NCI-H345 treated with DMSO at 0.1 percent for 48 hours (cell line): Measurements from ENCODE around the gene NEURL1.
"Not testable (repeated sequence)": the region's sequence is repeated elsewhere in the genome, so short reads cannot be mapped to it uniquely, and the experiment has no call there.

Experiments used
- DNase-seq: peaks from one replicate; lab custom pipeline; 2025; ENCODE audit not compliant: unreplicated experiment; lab: John Stamatoyannopoulos, UW

NEURL1 gene

DNA sequence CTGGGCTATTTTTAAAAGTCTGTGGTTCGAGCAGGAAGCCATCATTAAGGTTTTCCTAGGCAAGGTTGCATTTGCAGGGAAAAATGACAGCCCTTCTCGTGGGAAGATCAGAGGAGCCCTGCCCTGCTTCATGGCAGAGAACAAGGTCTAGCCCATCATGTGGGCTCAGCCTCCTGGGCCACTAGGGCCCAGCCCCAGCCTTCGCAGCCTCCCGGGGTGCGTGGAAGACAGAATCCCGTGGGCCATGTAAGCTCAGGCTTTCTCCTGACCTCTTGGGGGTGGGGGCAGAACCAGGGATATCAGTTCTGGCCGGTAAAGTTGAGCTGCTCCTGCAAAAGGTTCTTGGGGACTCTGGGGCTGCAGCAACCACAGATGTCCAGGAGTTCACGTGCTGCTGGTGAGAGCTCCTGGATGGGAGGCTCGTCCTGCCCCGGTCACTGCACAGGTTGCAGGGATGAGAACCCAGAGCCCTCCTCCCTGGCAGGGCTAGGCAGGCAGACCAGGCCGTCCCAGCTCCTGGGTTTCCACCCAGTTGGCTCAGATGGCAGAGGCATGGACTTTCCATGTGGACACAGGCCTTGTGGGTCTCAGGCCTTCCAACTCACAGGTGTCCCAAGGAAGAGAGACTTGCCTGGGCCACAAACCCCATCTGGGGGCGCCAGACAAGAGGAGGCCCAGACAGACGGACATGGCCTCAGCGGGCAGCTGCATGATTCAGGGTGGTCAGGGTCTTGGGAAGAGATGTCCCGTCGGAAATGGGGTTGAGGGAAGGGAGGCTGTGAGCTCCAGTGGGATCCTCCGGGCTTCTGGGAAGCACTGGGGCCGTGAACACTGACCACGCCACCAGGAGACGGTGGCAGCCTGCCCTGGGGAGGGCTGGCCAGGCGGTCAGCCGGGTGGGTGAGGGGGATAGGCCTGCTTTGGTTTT is 126.2 kb downstream of the NEURL1 start:
- DNase-seq, result no peak

DNA sequence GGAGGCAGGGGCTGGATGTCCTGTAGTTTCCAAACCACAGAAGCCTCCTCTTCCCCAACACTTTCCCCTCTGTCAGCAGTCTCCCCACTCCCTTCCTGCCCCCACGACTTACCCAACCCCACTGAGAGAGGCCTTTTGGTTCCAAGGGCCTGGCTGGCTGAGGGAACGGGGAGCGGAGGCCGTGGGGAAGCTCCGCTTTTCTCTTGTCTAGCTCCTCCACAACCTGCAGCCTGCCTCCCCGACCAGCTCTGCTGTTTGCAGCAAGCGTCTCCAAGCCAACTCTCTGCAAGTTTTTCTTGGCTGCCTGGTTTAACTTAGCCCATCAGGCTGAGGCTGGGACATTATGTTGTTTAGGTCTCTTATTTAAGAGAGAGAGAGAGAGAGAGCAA is 126.8 kb downstream of the NEURL1 start:
- no peak for DNase-seq

GRCh38 chr10:103620891-103621782 is 127.6 kb downstream of the NEURL1 start:
- DNase-seq, result no peak

DNA sequence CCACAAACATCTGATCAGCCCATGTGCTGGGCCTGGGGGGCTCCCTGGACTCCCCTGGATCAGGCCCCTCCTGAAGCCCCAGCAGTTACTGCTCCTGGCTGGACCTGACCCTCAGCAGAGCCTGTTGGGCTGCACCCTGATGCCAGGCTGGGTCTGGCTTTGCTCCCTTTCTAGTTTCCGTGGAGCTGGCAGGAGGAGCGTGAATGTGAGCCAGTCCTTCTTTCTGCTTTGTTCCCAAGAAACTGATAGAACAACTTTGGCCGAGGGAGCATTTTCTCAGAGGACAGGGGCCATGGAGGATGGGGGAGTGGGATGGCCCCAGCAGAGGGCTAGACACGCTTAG is 128.2 kb downstream of the NEURL1 start:
- DNase-seq, result no peak

- no peak for DNase-seq
Measured at GRCh38 chr10:103622286-103622685, 128.8 kb downstream of the NEURL1 start.

DNA sequence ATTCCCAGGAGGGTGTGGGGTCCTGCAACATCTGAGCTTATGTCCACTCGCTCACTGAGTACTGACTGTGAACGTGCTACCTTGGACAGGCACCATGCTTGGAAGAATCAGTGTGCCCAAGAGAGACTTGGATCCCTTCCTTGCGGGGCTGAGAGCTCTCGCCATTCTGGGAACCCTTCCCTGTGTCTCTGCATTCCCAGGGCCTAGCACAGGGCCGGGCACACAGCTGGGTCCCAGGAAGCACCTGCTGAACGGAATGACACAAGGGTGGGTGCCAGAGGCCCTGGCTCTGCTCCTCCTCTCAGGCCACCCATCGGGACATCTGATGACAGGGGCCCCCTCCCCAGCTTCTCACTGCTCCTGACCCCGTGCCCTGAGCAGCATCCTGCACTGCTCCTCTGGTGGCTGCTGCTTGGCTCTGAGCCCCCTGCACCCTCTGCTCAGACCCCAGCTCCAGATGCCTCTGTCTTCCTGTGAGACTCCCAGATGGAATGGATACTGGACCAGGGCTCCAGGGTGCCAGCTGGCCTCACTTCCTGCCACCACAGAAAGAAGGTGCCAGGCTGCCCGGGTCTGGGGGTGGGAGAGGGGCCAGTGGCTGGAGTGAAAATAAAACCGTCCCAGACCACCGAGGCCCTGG is 129.6 kb downstream of the NEURL1 start:
- no peak for DNase-seq

GRCh38 chr10:103626178-103626577 is 132.7 kb downstream of the NEURL1 start:
- no peak for DNase-seq

- no peak for DNase-seq
Measured at GRCh38 chr10:103627111-103627892, 133.8 kb downstream of the NEURL1 start.

GRCh38 chr10:103627893-103628292 is 134.4 kb downstream of the NEURL1 start:
- no peak for DNase-seq

GRCh38 chr10:103629581-103629980 is 136.1 kb downstream of the NEURL1 start:
- no peak for DNase-seq

DNA sequence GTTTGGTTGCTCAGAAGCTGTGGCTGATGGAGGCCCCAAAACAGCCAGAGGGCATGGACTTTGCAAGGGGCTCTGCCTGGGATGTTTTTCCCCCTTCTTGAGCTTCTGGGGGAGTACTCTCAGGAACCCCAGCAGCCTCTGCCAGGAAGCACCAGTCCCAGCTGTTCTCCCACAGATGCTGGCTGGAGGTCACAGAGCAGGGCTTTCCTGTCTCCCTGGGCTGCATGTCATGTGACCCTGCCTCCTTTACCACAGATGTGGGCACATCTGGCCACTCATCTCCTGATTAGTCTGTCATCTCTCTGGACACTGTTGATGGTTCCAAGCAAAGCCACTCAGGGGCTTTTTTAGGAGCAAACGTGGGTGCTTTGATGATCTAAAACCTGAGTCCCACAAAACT is 136.7 kb downstream of the NEURL1 start:
- no peak for DNase-seq

DNA sequence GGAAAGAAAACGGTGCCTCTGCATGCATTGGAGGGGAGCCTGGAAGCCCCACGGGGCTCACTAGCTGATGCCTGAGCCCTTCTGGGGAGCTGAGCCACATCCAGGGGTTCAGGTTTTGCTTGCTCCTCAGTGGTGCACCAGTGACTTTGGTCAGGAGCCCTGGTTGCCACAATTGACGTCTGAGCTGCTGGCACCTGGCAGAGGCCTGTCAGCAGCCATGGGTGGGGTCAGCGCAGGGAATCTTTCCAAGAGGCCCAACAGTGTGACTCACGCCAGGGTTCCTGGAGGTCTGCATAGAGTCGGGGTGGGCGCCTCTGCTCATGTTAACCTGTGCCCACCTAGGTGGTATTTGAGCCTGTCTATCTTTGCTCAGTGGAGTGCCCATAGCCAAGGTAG is 138.7 kb downstream of the NEURL1 start:
- DNase-seq, result no peak

- not testable (repeated sequence) for DNase-seq
Measured at GRCh38 chr10:103632871-103633270, 139.4 kb downstream of the NEURL1 start.

DNA sequence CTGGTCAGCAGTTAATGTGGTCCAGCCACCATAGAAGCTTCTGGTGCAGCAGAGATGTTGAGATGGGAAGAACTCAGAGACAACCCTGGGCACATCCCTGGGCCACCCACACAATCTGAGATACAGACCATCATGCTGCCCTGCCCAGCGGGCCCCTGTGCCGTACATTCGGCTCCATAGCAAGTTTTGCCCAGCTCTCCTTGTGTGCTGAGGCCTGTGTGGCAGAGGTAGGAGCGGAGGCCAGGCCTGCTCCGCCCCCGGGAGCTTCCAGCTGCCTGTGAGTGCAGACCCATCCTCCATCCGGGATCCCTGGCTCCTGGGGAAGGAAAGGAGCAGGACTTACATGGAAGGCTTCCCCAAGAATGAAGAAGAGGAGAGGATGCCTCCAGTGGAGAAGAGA is 140.3 kb downstream of the NEURL1 start:
- no peak for DNase-seq

GRCh38 chr10:103635580-103635979 is 142.1 kb downstream of the NEURL1 start:
- DNase-seq, result no peak

DNA sequence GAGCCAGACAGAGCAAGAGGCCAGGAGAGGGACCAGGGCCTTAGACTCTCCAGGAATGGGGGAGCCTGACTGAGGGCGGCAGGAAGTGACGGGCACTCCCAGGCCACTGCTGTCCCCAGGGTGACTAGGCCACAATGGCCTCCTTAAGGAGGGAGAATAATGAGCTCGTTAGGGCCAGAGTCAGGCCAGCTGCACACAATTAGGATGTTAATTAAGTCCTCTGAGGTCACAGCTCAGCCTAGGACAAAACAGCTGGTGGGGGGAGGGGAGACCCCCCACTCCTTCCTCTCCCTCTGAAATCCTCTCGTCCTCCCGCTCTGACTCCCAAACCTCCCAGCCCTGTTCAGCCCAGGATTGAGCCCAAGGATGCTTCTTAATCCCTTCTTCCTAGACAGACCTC is 143.0 kb downstream of the NEURL1 start:
- DNase-seq, result no peak

GRCh38 chr10:103637011-103637410 is 143.5 kb downstream of the NEURL1 start:
- DNase-seq, result no peak

GRCh38 chr10:103637927-103638557 is 144.5 kb downstream of the NEURL1 start:
- no peak for DNase-seq

DNA sequence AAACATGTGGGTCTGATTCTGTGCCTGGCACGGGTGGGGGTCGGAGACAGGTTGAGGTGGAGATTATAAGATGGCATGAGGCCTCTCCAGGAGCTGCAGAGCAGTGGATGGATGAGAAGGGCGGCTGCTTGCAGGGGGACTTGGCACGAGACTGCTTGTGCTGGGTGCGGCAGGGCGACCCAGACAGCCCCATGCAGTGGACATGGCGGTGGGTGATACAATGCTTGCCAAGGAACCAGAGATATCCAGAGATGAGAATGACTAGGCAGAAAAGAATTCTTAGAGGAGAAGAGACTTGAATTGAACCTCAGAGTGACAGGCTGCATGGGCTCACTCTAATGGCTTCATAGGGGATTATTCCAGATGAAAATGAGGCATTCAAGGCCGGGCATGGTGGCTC is 145.4 kb downstream of the NEURL1 start:
- no peak for DNase-seq

DNA sequence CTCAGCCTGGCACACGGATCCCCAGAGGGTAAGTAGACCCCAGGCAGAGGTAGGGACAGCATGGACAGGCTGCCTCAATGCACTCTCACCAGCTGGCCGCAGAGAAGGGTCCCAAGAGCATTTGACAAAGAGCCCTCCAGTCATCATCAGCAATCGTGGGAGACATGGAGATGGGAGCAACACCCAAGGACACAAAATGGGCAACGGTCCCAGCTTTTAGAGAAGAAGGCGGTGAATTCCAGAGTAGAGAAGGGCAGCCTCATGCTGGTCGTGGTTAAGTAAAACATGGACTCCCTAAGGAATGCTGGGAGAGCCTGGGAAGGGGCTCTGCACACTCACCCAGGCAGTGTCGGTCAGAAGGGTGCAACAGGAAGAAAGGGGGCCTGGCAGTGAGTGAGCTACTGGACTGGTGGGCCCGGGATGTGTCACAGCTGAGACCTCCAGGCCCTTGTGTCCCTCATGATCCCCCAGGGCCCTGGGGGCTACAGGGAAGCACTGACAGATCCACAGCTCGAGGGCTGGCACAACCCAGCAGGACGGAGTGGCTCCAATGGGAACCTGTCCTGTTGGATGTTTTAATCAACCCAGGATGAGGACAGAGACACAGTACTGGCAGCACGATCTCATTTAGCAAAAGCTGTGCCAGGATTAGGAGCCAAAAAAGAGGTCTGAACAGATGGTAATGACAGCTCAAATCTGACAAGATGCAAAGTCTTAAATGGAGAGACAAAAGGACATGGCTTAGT is 147.1 kb downstream of the NEURL1 start:
- no peak for DNase-seq
